K562 (cell line): ENCODE measurements around the gene ASIC1. TPM values are rescaled to one million over a fixed set of nuclear protein-coding genes. Genes with fewer than 3 reads are reported as not detected.

Experiments
- BHLHE40 ChIP-seq: IDR thresholded peaks from 2 replicates; pipeline ENCODE4 v1.6.1; 2011; ENCODE audit warnings: low read length, improper control_type of control experiment
- BRCA1 ChIP-seq, 2 experiments: fragments of 450-650 bp in 1 of 2; sonication (generic) in 1 of 2; formaldehyde crosslinking in 1 of 2; IDR thresholded peaks; 2 replicates each; pipeline versions ENCODE4 v1.5.0 to v1.6.1; 2017 to 2020; ENCODE audit warnings: mild to moderate bottlenecking in 1 of 2, missing genetic modification reagents in 1 of 2
- GATAD2B ChIP-seq: fragments of 450-650 bp; IDR thresholded peaks from 2 replicates; pipeline ENCODE4 v1.6.1; 2017; ENCODE audit warnings: mild to moderate bottlenecking, borderline replicate concordance
- HDAC2 ChIP-seq: fragments of 450-650 bp; IDR thresholded peaks from 2 replicates; pipeline ENCODE4 v1.6.1; 2016; ENCODE audit warnings: mild to moderate bottlenecking
- KLF13 ChIP-seq: fragments of 450-650 bp; IDR thresholded peaks from 2 replicates; pipeline ENCODE4 v1.6.1; 2016; ENCODE audit warnings: missing genetic modification characterization, low read depth, mild to moderate bottlenecking, missing compliant biosample characterization, moderate library complexity, borderline replicate concordance
- POU5F1 ChIP-seq: fragments of 150-350 bp; IDR thresholded peaks from 2 replicates; pipeline ENCODE4 v1.6.1; 2014; ENCODE audit warnings: borderline replicate concordance, low read length, low read depth, mild to moderate bottlenecking; ENCODE audit not compliant: partially characterized antibody
- REST ChIP-seq, 2 experiments: fragments of 450-650 bp; formaldehyde crosslinking in 1 of 2; IDR thresholded peaks; 2 replicates each; pipeline versions ENCODE4 v1.4.0 to v1.6.1; 2014 to 2020; ENCODE audit warnings: mild to moderate bottlenecking in 2 of 2, borderline replicate concordance in 1 of 2, low read depth in 1 of 2
- SETDB1 ChIP-seq: IDR thresholded peaks from one replicate; pipeline ENCODE4 v1.6.1; 2012; ENCODE audit warnings: low read length, control low read depth, inconsistent platforms
- TBL1XR1 ChIP-seq, 2 experiments: IDR thresholded peaks; 2 replicates each; pipeline ENCODE4 v1.6.1; 2012; ENCODE audit warnings: improper control_type of control experiment in 2 of 2, low read length in 2 of 2, mild to moderate bottlenecking in 1 of 2
- THAP7 ChIP-seq: fragments of 250-450 bp; sonication (Bioruptor Pico); IDR thresholded peaks from 2 replicates; pipeline ENCODE4 v1.5.0; 2021
- ZFP91 ChIP-seq: sonication (generic); formaldehyde crosslinking; IDR thresholded peaks from 2 replicates; pipeline ENCODE4 v1.8.0; 2022; ENCODE audit warnings: mild to moderate bottlenecking, missing genetic modification reagents
- ZNF445 ChIP-seq: fragments of 250-450 bp; sonication (Bioruptor Pico); IDR thresholded peaks from 2 replicates; pipeline ENCODE4 v1.4.0; 2020; ENCODE audit warnings: low read depth, mild to moderate bottlenecking, moderate library complexity
- ZNF740 ChIP-seq, 3 experiments: fragments of 200-800 bp in 1 of 3; sonication (Bioruptor generic) in 1 of 3; sonication (generic) in 1 of 3; formaldehyde crosslinking in 1 of 3; IDR thresholded peaks; 2 replicates each; pipeline versions ENCODE4 v1.6.1 to v1.8.0; 2016 to 2022; ENCODE audit warnings: mild to moderate bottlenecking in 2 of 3, missing compliant biosample characterization in 2 of 3, missing genetic modification characterization in 2 of 3, missing genetic modification reagents in 1 of 3
- polyA plus RNA-seq, 8 experiments: library from polyadenylated mRNA; depleted of rRNA in 4 of 8; stranded (reverse) in 5 of 8; unstranded in 3 of 8; fragments of >200 nt; fragmentation: Nextera tagmentation in 2 of 8; fragmentation: Illumina TruSeq in 1 of 8; extraction: Ambion mirVana in 2 of 8; extraction: Trizol in 1 of 8; gene quantifications; 2 replicates each; pipeline versions ENCODE4 v1.2.1 to v1.2.3, GENCODE V29; 2011 to 2014; ENCODE audit warnings: inconsistent platforms in 1 of 8, missing spikeins in 1 of 8
- total RNA-seq, 7 experiments: library from RNA; depleted of rRNA in 6 of 7; stranded (reverse); fragments of >200 nt in 6 of 7; fragmentation: Illumina TruSeq in 2 of 7; extraction: Trizol in 2 of 7; gene quantifications; 2 replicates each; pipeline versions ENCODE4 v1.2.1 to v1.2.3, GENCODE V29; 2011 to 2021; ENCODE audit warnings: low replicate concordance in 1 of 7

Gene ASIC1
- total and polyA plus RNA-seq, 9 of the 15 experiments (the other 6 are each of a cell fraction or from before 2014, with no cell fraction given): 0.01 to 1.7 (median 0.45) TPM

GRCh38 chr12:50050410-50051098 is 6.8 kb upstream of the ASIC1 start (continued):
- no peak; the same call in 1 of the 2 replicates for TF ChIP-seq ZNF740 (CRISPR knock-in tag; IDR thresholded peaks at IDR 0.05)
- TF ChIP-seq ZNF740 (tag; IDR thresholded peaks at IDR 0.05): no peak
- TF ChIP-seq SETDB1: no peak
- TF ChIP-seq KLF13: no peak
- TF ChIP-seq ZNF445 (CRISPR knock-in tag): peak; percentile 75; the same call in 1 of the 2 replicates
- TF ChIP-seq TBL1XR1 (IDR thresholded peaks at IDR 0.05; ENCODE audit: low read length in 2 of 2): peak; percentile 92 to 95
- no peak for TF ChIP-seq ZFP91 (CRISPR knock-in tag)
- TF ChIP-seq BHLHE40: peak; percentile 76
- TF ChIP-seq BRCA1 (IDR thresholded peaks at IDR 0.05): no peak
- TF ChIP-seq BRCA1 (CRISPR knock-in tag; IDR thresholded peaks at IDR 0.05): no peak; the same call in 1 of the 2 replicates
- 0 out of 2 replicates have a peak, but pooled peaks have one; percentile 29 for TF ChIP-seq HDAC2
- TF ChIP-seq REST (IDR thresholded peaks at IDR 0.05; ENCODE audit: borderline replicate concordance): no peak
- TF ChIP-seq REST (CRISPR knock-in tag; IDR thresholded peaks at IDR 0.05; ENCODE audit: low read depth): no peak
- no peak for TF ChIP-seq THAP7 (CRISPR knock-in tag)
- TF ChIP-seq POU5F1: no peak
- no peak for TF ChIP-seq GATAD2B
